ENCODE data around the gene PHLDB2.

Gene PHLDB2

GRCh38 chr3:111944372-111944771 is 85.3 kb downstream of the PHLDB2 start:
- TF ChIP-seq GLIS3 (CRISPR knock-in tag; IDR thresholded peaks at IDR 0.05) (no peak), ZFP30 (CRISPR knock-in tag; IDR thresholded peaks at IDR 0.05) (no peak), SNAI2 (CRISPR knock-in tag; IDR thresholded peaks at IDR 0.05) (no peak), CREB5 (CRISPR knock-in tag; IDR thresholded peaks at IDR 0.05; ENCODE audit: low read depth) (no peak), ZNF8 (CRISPR knock-in tag; IDR thresholded peaks at IDR 0.05) (no peak), ISL1 (CRISPR knock-in tag; IDR thresholded peaks at IDR 0.05) (no peak), TSHZ2 (CRISPR knock-in tag; IDR thresholded peaks at IDR 0.05) (no peak), ZC3H10 (CRISPR knock-in tag; IDR thresholded peaks at IDR 0.05) (no peak), ZFP3 (CRISPR knock-in tag; IDR thresholded peaks at IDR 0.05) (no peak)
- TF ChIP-seq, protein P1, sequence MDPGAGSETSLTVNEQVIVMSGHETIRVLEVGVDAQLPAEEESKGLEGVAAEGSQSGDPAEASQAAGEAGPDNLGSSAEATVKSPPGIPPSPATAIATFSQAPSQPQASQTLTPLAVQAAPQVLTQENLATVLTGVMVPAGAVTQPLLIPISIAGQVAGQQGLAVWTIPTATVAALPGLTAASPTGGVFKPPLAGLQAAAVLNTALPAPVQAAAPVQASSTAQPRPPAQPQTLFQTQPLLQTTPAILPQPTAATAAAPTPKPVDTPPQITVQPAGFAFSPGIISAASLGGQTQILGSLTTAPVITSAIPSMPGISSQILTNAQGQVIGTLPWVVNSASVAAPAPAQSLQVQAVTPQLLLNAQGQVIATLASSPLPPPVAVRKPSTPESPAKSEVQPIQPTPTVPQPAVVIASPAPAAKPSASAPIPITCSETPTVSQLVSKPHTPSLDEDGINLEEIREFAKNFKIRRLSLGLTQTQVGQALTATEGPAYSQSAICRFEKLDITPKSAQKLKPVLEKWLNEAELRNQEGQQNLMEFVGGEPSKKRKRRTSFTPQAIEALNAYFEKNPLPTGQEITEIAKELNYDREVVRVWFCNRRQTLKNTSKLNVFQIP (CRISPR knock-in tag; IDR thresholded peaks at IDR 0.05; ENCODE audit: borderline replicate concordance, low read depth) = no peak
- TF ChIP-seq, protein P2, sequence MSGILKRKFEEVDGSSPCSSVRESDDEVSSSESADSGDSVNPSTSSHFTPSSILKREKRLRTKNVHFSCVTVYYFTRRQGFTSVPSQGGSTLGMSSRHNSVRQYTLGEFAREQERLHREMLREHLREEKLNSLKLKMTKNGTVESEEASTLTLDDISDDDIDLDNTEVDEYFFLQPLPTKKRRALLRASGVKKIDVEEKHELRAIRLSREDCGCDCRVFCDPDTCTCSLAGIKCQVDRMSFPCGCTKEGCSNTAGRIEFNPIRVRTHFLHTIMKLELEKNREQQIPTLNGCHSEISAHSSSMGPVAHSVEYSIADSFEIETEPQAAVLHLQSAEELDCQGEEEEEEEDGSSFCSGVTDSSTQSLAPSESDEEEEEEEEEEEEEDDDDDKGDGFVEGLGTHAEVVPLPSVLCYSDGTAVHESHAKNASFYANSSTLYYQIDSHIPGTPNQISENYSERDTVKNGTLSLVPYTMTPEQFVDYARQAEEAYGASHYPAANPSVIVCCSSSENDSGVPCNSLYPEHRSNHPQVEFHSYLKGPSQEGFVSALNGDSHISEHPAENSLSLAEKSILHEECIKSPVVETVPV (CRISPR knock-in tag; IDR thresholded peaks at IDR 0.05) = no peak
- no peak for ATAC-seq

DNA sequence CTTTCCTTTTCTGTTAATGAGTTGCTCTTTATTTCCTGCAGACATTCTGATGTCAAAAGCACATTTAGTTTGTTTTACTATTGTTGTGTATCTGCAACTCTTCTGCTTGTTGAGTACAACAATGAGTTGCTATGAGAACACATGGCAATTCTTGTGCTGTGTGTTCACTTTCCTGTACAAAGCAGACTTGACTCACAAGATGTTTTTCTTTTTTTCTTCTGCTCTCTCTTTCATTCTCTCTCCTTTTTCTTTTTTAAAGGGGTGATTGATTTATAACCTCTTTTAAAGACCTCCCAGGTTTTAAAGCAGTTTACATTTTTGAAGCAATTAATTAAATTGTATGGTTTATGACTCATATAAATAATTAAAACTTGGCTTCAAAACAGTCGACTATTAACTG is 88.2 kb downstream of the PHLDB2 start:
- ATAC-seq = peak; percentile 91
- TF ChIP-seq BACH2 (CRISPR knock-in tag; IDR thresholded peaks at IDR 0.05; ENCODE audit: borderline replicate concordance) (no peak), ZC3H10 (CRISPR knock-in tag; IDR thresholded peaks at IDR 0.05) (peak; percentile 49; the same call in 1 of the 2 replicates), ISL1 (CRISPR knock-in tag; IDR thresholded peaks at IDR 0.05) (peak; percentile 79)

DNA sequence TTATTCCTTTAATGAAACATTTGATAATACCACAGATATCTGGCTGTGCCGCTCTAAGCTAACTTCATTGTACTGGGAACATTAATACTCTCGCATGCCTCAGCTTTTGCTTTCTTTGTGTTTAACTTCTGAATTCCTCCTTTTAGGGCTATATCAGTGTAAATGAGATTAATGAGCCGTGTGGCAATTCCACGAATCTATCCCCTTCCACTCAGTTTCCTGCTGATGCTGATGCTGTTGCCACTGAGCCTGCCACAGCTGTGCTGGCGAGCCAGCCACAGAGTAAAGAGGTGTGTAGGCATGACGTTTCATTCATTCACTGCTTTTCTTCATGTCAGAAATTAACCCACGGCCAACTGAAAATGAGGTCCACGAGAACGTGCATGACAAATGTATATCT is 89.7 kb downstream of the PHLDB2 start:
- ATAC-seq = no peak
- TF ChIP-seq TCF4 (CRISPR knock-in tag; IDR thresholded peaks at IDR 0.05; ENCODE audit: borderline replicate concordance) (no peak), PPARA (CRISPR knock-in tag; IDR thresholded peaks at IDR 0.05; ENCODE audit: borderline replicate concordance) (no peak), CSDC2 (CRISPR knock-in tag; IDR thresholded peaks at IDR 0.05) (no peak), ESRRG (CRISPR knock-in tag; IDR thresholded peaks at IDR 0.05) (no peak), TOX (CRISPR knock-in tag; IDR thresholded peaks at IDR 0.05; ENCODE audit: borderline replicate concordance) (no peak), BACH2 (CRISPR knock-in tag; IDR thresholded peaks at IDR 0.05; ENCODE audit: borderline replicate concordance) (no peak), ZC3H10 (CRISPR knock-in tag; IDR thresholded peaks at IDR 0.05) (no peak), ZFP3 (CRISPR knock-in tag; IDR thresholded peaks at IDR 0.05) (no peak), ZNF565 (CRISPR knock-in tag; conservative IDR thresholded peaks at IDR 0.05; ENCODE audit: low read depth) (no peak), ZFP30 (CRISPR knock-in tag; IDR thresholded peaks at IDR 0.05) (no peak), ISL1 (CRISPR knock-in tag; IDR thresholded peaks at IDR 0.05) (no peak), ARNTL (CRISPR knock-in tag; IDR thresholded peaks at IDR 0.05; ENCODE audit: borderline replicate concordance, low read depth) (no peak), TSHZ2 (CRISPR knock-in tag; IDR thresholded peaks at IDR 0.05) (no peak)
- TF ChIP-seq, protein P3, sequence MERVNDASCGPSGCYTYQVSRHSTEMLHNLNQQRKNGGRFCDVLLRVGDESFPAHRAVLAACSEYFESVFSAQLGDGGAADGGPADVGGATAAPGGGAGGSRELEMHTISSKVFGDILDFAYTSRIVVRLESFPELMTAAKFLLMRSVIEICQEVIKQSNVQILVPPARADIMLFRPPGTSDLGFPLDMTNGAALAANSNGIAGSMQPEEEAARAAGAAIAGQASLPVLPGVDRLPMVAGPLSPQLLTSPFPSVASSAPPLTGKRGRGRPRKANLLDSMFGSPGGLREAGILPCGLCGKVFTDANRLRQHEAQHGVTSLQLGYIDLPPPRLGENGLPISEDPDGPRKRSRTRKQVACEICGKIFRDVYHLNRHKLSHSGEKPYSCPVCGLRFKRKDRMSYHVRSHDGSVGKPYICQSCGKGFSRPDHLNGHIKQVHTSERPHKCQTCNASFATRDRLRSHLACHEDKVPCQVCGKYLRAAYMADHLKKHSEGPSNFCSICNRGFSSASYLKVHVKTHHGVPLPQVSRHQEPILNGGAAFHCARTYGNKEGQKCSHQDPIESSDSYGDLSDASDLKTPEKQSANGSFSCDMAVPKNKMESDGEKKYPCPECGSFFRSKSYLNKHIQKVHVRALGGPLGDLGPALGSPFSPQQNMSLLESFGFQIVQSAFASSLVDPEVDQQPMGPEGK (CRISPR knock-in tag; IDR thresholded peaks at IDR 0.05; ENCODE audit: borderline replicate concordance) = no peak
- TF ChIP-seq, protein P1 (CRISPR knock-in tag; IDR thresholded peaks at IDR 0.05; ENCODE audit: borderline replicate concordance, low read depth) = no peak
